Measurements from ENCODE around the gene PLCB4.

- TF ChIP-seq POLR2A (IDR thresholded peaks at IDR 0.05) (no peak), POLR2AphosphoS5 (IDR thresholded peaks at IDR 0.05) (no peak), CTCF (IDR thresholded peaks at IDR 0.05) (no peak)
Observed at GRCh38 chr20:9068841-9069663, at the start of gene PLCB4.
